PC-9 (cell line): ENCODE data around the gene TTC22.
A peak's percentile ranks its signal among the peaks of the same experiment; 100 is the strongest.

Experiments used
- CTCF ChIP-seq: fragments of 200-600 bp; sonication (generic); conservative IDR thresholded peaks from 2 replicates; pipeline ENCODE4 v1.6.1; 2017; ENCODE audit warnings: mixed run types, antibody characterized with exemption, mild to moderate bottlenecking, moderate library complexity
- EZH2 ChIP-seq: fragments of 200-600 bp; sonication (generic); IDR thresholded peaks from 2 replicates; pipeline ENCODE4 v1.8.0; 2017; ENCODE audit warnings: antibody characterized with exemption, low read depth

- peak; percentile 32; the same call in 1 of the 2 replicates for TF ChIP-seq CTCF
- TF ChIP-seq EZH2 = no peak
These were observed 7.5 kb upstream of the TTC22 start for GRCh38 chr1:54808443-54809207.
